Peyer's patch (tissue), 4 donors: ENCODE results near the gene ZNF726.

ENCODE experiments used
- CTCF ChIP-seq, 6 experiments: fragments of 450-650 bp in 4 of 6; fragments of 200-600 bp in 2 of 6; sonication (generic) in 1 of 6; IDR thresholded peaks; one replicate each; pipeline ENCODE4 v1.5.1; 2017 to 2019; ENCODE audit warnings: antibody characterized with exemption in 6 of 6, mild to moderate bottlenecking in 3 of 6, moderate library complexity in 1 of 6
- POLR2A ChIP-seq, 2 donors: fragments of 450-650 bp; IDR thresholded peaks; one replicate each; pipeline ENCODE4 v1.5.1; 2017; ENCODE audit warnings: antibody characterized with exemption in 2 of 2, mild to moderate bottlenecking in 2 of 2, moderate library complexity in 2 of 2

GRCh38 chr19:23943411-23943810, 28.7 kb downstream of the ZNF726 start:
- TF ChIP-seq CTCF (IDR thresholded peaks at IDR 0.05) (no peak), POLR2A (IDR thresholded peaks at IDR 0.05) (no peak)
